Osteoblast (primary cell): ENCODE results near the gene CYP51A1. TPM values are rescaled to one million over a fixed set of nuclear protein-coding genes. Genes with fewer than 3 reads are reported as not detected.
A peak's percentile ranks its signal among the peaks of the same experiment; 100 is the strongest.

Experiments used
- DNase-seq: peaks from one replicate; pipeline ENCODE4 v3.0.0; 2011; ENCODE audit warnings: low spot score, mixed read lengths; ENCODE audit not compliant: insufficient read length; ENCODE audit errors: missing footprints
- H2AFZ ChIP-seq: 2 replicates; pipeline ENCODE4 v1.6.0; 2011; ENCODE audit warnings: mild to moderate bottlenecking, low read length
- H3K27ac ChIP-seq: 2 replicates; pipeline ENCODE4 v1.5.1; 2011; ENCODE audit warnings: mild to moderate bottlenecking, low read depth, low read length, moderate library complexity
- H3K27me3 ChIP-seq: 2 replicates; pipeline ENCODE4 v1.6.0; 2012; ENCODE audit warnings: mild to moderate bottlenecking, control low read depth, inconsistent platforms, low read length, moderate library complexity; ENCODE audit not compliant: insufficient read depth
- H3K36me3 ChIP-seq: 2 replicates; pipeline ENCODE4 v1.5.1; 2011; ENCODE audit warnings: mild to moderate bottlenecking, low read length, control low read depth, moderate library complexity; ENCODE audit not compliant: insufficient read depth
- H3K4me1 ChIP-seq: 2 replicates; pipeline ENCODE4 v1.5.1; 2011; ENCODE audit warnings: mild to moderate bottlenecking, low read length, control low read depth, moderate library complexity; ENCODE audit not compliant: insufficient read depth
- H3K4me2 ChIP-seq: 2 replicates; pipeline ENCODE4 v1.6.0; 2011; ENCODE audit warnings: mild to moderate bottlenecking, low read length; ENCODE audit not compliant: insufficient read depth
- H3K4me3 ChIP-seq: fragments of 200-600 bp; sonication (generic); 3 replicates; pipeline ENCODE4 v1.5.1; 2012; ENCODE audit warnings: mild to moderate bottlenecking, low read length, inconsistent platforms; ENCODE audit not compliant: insufficient read depth
- H3K79me2 ChIP-seq: 2 replicates; pipeline ENCODE4 v1.6.0; 2012; ENCODE audit warnings: mild to moderate bottlenecking, low read length, control low read depth, inconsistent platforms; ENCODE audit not compliant: insufficient read depth
- H3K9me3 ChIP-seq: 2 replicates; pipeline ENCODE4 v1.5.1; 2011; ENCODE audit warnings: low read depth, low read length, control low read depth
- H4K20me1 ChIP-seq: 2 replicates; pipeline ENCODE4 v1.6.0; 2012; ENCODE audit warnings: mild to moderate bottlenecking, low read length, control low read depth; ENCODE audit not compliant: insufficient read depth
- CTCF ChIP-seq: IDR thresholded peaks from 2 replicates; pipeline ENCODE4 v1.5.1; 2011; ENCODE audit warnings: mild to moderate bottlenecking, low read depth, low read length, moderate library complexity; ENCODE audit errors: extremely low read depth
- total RNA-seq: library from RNA; depleted of rRNA; stranded (reverse); fragments of >200 nt; gene quantifications from 2 replicates; pipeline ENCODE4 v1.2.3, GENCODE V29; 2012

The CYP51A1 gene
- total RNA-seq, 1 donor: 283 TPM

- H3K79me2 ChIP-seq: peaks cover 56% of the 10 kb centered on the region
- no peaks in the 10 kb centered on the region for H3K27me3 ChIP-seq
- H3K4me3 ChIP-seq: peak overlapping the region; percentile 18
- H3K27ac ChIP-seq: no peak overlapping the region
- H4K20me1 ChIP-seq: peaks cover 11% of the 10 kb centered on the region
- peaks cover 34% of the 10 kb centered on the region for H3K36me3 ChIP-seq
- TF ChIP-seq CTCF: no peak
- H2AFZ ChIP-seq: no peak overlapping the region
- no peaks in the 10 kb centered on the region for H3K9me3 ChIP-seq
- peak overlapping the region; percentile 90 for H3K4me2 ChIP-seq
- peaks cover 18% of the 10 kb centered on the region for H3K4me1 ChIP-seq
- no peak for DNase-seq
Measured at GRCh38 chr7:92131764-92132330, 2.4 kb downstream of the CYP51A1 start.

GRCh38 chr7:92131093-92131492, 3.2 kb downstream of the CYP51A1 start:
- no peaks in the 10 kb centered on the region for H3K27me3 ChIP-seq
- H4K20me1 ChIP-seq: peaks cover 11% of the 10 kb centered on the region
- no peaks in the 10 kb centered on the region for H3K9me3 ChIP-seq
- no peak overlapping the region for H2AFZ ChIP-seq
- H3K27ac ChIP-seq: no peak overlapping the region
- peaks cover 60% of the 10 kb centered on the region for H3K79me2 ChIP-seq
- peaks cover 18% of the 10 kb centered on the region for H3K4me1 ChIP-seq
- no peak overlapping the region for H3K4me3 ChIP-seq
- peaks cover 39% of the 10 kb centered on the region for H3K36me3 ChIP-seq
- no peak for TF ChIP-seq CTCF
- DNase-seq: no peak
- H3K4me2 ChIP-seq: no peak overlapping the region

- H3K36me3 ChIP-seq: peaks cover 46% of the 10 kb centered on the region
- no peak overlapping the region for H3K4me2 ChIP-seq
- H2AFZ ChIP-seq: no peak overlapping the region
- H3K27me3 ChIP-seq: no peaks in the 10 kb centered on the region
- TF ChIP-seq CTCF: no peak
- H4K20me1 ChIP-seq: peaks cover 10% of the 10 kb centered on the region
- H3K4me1 ChIP-seq: no peaks in the 10 kb centered on the region
- peaks cover 60% of the 10 kb centered on the region for H3K79me2 ChIP-seq
- H3K9me3 ChIP-seq: no peaks in the 10 kb centered on the region
- no peak for DNase-seq
- no peak overlapping the region for H3K27ac ChIP-seq
- no peak overlapping the region for H3K4me3 ChIP-seq
Measured at GRCh38 chr7:92121681-92122080, 12.6 kb downstream of the CYP51A1 start.

GRCh38 chr7:92119213-92119759, 15.0 kb downstream of the CYP51A1 start:
- Histone ChIP-seq H2AFZ (no peak overlapping the region), H3K9me3 (no peaks in the 10 kb centered on the region), H3K4me2 (no peak overlapping the region), H3K4me3 (no peak overlapping the region), H4K20me1 (peaks cover 10% of the 10 kb centered on the region), H3K4me1 (no peaks in the 10 kb centered on the region), H3K27me3 (no peaks in the 10 kb centered on the region), H3K79me2 (peaks cover 70% of the 10 kb centered on the region), H3K36me3 (peaks cover 49% of the 10 kb centered on the region), H3K27ac (no peak overlapping the region)
- DNase-seq: no peak
- no peak for TF ChIP-seq CTCF
